Activated CD8-positive, alpha-beta memory T cell treated with anti-CD3 and anti-CD28 coated beads, Interleukin-2, amount 50 U/mL, for 4 hours (primary cell): ENCODE data around the gene SKA1.
"Not testable (repeated sequence)": the region's sequence is repeated elsewhere in the genome, so short reads cannot be mapped to it uniquely, and the experiment has no call there.

Experiments used
- DNase-seq: peaks from one replicate; pipeline ENCODE4 v3.0.0-alpha.2; 2020

The SKA1 gene

GRCh38 chr18:50432915-50433314, 58.1 kb downstream of the SKA1 start:
- DNase-seq: no peak

GRCh38 chr18:50436742-50437141, 61.9 kb downstream of the SKA1 start:
- not testable (repeated sequence) for DNase-seq

DNA sequence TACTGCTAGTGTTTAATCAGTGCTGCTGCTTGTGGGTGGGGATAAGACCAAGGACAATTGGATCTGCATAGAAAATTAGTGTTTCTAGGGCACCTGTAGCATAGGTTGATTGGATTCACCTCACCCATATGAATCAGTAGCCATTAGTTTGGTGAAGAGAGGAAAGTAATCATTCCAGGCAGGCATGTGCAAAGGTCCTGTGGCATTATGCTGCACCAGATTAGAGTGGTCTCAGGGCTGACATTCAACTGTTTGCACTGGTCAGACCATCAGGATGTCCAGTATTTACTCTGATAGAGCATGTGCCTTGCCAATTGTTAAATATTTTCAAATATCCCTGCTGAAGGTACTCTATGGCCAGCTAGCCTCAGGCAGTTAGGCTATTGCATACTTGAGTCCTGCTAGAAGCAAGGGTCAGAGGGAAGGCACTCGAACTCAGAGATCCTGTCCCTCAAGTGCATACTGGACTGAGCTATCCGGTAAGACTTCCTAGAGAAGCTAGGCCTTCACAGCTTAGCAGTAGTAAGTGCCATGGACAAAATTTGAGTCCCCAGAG, 64.7 kb downstream of the SKA1 start:
- DNase-seq: no peak

DNA sequence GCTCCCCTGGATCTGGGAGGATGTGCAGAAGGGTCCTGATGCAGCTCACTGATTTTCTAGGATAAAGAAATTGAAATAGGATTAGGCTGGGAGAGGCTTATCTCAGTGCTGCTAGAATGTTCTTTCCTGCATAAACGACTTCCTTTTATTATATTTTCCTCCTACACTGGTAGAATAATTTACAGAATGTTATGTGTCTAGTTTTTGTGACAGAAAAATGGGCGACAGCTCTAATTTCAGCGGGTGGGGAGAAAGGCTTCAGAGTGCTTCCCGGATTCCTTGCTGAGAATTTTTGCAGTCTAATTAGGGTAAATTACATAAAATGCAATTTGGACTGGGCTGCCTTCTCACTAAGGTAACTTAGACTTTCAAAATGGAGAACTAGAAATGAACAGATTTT, 66.2 kb downstream of the SKA1 start:
- DNase-seq: no peak

- no peak for DNase-seq
Measured at GRCh38 chr18:50441501-50441900, 66.7 kb downstream of the SKA1 start.
